ENCODE results near the gene DNAJC25. TPM values are rescaled to one million over a fixed set of nuclear protein-coding genes. Genes with fewer than 3 reads are reported as not detected.

The DNAJC25 gene
- total and polyA plus RNA-seq, 2 of the 13 experiments (the other 11 are each of a cell fraction or from before 2014, with no cell fraction given) = 5.7 to 10.2 TPM

DNA sequence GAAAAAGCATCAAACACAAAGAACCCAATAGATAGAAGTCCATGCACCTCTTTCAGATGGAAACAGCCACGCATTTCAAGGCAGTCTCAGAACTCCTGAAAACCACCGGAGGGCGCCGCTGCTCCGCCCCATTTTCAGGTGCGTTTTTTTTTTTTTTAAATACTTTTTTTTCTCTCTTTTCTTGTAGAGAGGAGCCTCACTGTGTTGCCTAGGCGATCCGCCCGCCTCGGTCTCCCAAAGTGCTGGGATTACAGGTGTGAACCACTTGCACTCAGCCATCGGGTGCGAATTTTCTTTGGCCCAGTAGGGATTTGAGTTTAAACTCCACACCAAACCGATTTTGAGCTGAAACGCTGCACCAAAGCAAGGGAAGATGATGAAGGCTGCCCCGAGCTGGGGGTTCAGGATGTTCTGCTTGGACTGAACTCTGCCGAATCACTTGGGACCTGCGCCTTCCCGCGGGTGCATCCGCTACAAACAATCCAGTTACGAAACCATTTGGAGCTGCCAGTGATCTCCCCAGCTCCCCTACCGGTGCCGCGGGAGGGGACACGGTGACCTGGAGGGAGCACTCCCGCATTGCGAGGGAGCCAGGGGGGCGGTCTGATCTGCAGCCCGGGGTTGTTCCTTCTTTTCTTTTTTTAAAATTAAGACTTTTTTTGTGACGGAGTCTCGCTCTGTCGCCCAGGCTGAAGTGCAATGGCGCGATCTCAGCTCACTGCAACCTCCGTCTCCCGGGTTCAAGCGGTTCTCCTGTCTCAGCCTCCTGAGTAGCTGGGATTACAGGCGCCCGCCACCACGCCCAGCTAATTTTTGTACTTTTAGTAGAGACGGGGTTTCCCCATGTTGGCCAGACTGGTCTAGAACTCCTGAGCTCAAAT is 33.0 kb upstream of the DNAJC25 start (continued):
- TF ChIP-seq, protein P1, sequence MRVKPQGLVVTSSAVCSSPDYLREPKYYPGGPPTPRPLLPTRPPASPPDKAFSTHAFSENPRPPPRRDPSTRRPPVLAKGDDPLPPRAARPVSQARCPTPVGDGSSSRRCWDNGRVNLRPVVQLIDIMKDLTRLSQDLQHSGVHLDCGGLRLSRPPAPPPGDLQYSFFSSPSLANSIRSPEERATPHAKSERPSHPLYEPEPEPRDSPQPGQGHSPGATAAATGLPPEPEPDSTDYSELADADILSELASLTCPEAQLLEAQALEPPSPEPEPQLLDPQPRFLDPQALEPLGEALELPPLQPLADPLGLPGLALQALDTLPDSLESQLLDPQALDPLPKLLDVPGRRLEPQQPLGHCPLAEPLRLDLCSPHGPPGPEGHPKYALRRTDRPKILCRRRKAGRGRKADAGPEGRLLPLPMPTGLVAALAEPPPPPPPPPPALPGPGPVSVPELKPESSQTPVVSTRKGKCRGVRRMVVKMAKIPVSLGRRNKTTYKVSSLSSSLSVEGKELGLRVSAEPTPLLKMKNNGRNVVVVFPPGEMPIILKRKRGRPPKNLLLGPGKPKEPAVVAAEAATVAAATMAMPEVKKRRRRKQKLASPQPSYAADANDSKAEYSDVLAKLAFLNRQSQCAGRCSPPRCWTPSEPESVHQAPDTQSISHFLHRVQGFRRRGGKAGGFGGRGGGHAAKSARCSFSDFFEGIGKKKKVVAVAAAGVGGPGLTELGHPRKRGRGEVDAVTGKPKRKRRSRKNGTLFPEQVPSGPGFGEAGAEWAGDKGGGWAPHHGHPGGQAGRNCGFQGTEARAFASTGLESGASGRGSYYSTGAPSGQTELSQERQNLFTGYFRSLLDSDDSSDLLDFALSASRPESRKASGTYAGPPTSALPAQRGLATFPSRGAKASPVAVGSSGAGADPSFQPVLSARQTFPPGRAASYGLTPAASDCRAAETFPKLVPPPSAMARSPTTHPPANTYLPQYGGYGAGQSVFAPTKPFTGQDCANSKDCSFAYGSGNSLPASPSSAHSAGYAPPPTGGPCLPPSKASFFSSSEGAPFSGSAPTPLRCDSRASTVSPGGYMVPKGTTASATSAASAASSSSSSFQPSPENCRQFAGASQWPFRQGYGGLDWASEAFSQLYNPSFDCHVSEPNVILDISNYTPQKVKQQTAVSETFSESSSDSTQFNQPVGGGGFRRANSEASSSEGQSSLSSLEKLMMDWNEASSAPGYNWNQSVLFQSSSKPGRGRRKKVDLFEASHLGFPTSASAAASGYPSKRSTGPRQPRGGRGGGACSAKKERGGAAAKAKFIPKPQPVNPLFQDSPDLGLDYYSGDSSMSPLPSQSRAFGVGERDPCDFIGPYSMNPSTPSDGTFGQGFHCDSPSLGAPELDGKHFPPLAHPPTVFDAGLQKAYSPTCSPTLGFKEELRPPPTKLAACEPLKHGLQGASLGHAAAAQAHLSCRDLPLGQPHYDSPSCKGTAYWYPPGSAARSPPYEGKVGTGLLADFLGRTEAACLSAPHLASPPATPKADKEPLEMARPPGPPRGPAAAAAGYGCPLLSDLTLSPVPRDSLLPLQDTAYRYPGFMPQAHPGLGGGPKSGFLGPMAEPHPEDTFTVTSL (CRISPR knock-in tag; IDR thresholded peaks at IDR 0.05; ENCODE audit: borderline replicate concordance) = 0 out of 2 replicates have a peak, but pooled peaks have one; percentile 16
- TF ChIP-seq, protein P2, sequence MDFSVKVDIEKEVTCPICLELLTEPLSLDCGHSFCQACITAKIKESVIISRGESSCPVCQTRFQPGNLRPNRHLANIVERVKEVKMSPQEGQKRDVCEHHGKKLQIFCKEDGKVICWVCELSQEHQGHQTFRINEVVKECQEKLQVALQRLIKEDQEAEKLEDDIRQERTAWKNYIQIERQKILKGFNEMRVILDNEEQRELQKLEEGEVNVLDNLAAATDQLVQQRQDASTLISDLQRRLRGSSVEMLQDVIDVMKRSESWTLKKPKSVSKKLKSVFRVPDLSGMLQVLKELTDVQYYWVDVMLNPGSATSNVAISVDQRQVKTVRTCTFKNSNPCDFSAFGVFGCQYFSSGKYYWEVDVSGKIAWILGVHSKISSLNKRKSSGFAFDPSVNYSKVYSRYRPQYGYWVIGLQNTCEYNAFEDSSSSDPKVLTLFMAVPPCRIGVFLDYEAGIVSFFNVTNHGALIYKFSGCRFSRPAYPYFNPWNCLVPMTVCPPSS (IDR thresholded peaks at IDR 0.05) = no peak
- no peak for TF ChIP-seq ZNF598 (CRISPR knock-in tag; IDR thresholded peaks at IDR 0.05; ENCODE audit: borderline replicate concordance)

Measured in HepG2 (cell line).